NT2/D1 (cell line): ENCODE data around the gene RNU6-1.

Experiments
- DNase-seq: peaks from one replicate; pipeline ENCODE4 v3.0.0-alpha.2; 2011; ENCODE audit warnings: low read depth, low spot score
- H3K27me3 ChIP-seq: 2 replicates; pipeline ENCODE4 v1.6.0; 2011; ENCODE audit warnings: mild to moderate bottlenecking; ENCODE audit not compliant: insufficient read length, insufficient read depth
- H3K36me3 ChIP-seq: 2 replicates; pipeline ENCODE4 v1.6.1; 2011; ENCODE audit warnings: mild to moderate bottlenecking, low read length, mixed read lengths; ENCODE audit not compliant: insufficient read depth, insufficient read length
- H3K4me1 ChIP-seq: 2 replicates; pipeline ENCODE4 v1.5.1; 2011; ENCODE audit not compliant: insufficient read depth, insufficient read length
- H3K4me3 ChIP-seq: 2 replicates; pipeline ENCODE4 v1.5.1; 2011; ENCODE audit warnings: low read depth; ENCODE audit not compliant: insufficient read length
- H3K9ac ChIP-seq: 2 replicates; pipeline ENCODE4 v1.6.0; 2011; ENCODE audit warnings: low read depth; ENCODE audit not compliant: insufficient read length
- H3K9me3 ChIP-seq: 2 replicates; pipeline ENCODE4 v1.5.1; 2011; ENCODE audit warnings: mild to moderate bottlenecking, low read length; ENCODE audit not compliant: insufficient read depth
- SUZ12 ChIP-seq: IDR thresholded peaks from 2 replicates; pipeline ENCODE4 v1.6.1; 2011; ENCODE audit not compliant: insufficient read length, insufficient read depth; ENCODE audit errors: extremely low read depth
- YY1 ChIP-seq: IDR thresholded peaks from 2 replicates; pipeline ENCODE4 v1.6.1; 2011; ENCODE audit not compliant: insufficient read length, insufficient read depth
- ZNF274 ChIP-seq: IDR thresholded peaks from 2 replicates; pipeline ENCODE4 v1.6.1; 2011; ENCODE audit warnings: mild to moderate bottlenecking, low read depth, low read length

RNU6-1 gene

GRCh38 chr15:67839929-67840748 is at the start of gene RNU6-1:
TSS of gene RNU6-1 (minus strand) at chr15:67840045.
- Histone ChIP-seq H3K4me3 (peak within 1 kb of the TSS; percentile 81), H3K9me3 (no peaks in the 10 kb centered on the region), H3K27me3 (peaks cover 31% of the 10 kb centered on the region), H3K4me1 (peaks cover 15% of the 10 kb centered on the region), H3K36me3 (no peaks in the 10 kb centered on the region), H3K9ac (peak within 1 kb of the TSS; percentile 84)
- no peak for DNase-seq
- TF ChIP-seq ZNF274 (no peak), SUZ12 (no peak), YY1 (no peak)

- Histone ChIP-seq H3K9me3 (peaks cover 14% of the 10 kb centered on the region; the same call in 1 of the 2 replicates), H3K4me1 (no peaks in the 10 kb centered on the region), H3K36me3 (no peaks in the 10 kb centered on the region), H3K27me3 (peaks cover 5% of the 10 kb centered on the region), H3K9ac (no peak overlapping the region), H3K4me3 (no peak overlapping the region)
- DNase-seq, result no peak
- no peak for TF ChIP-seq ZNF274
- TF ChIP-seq YY1, result no peak
- TF ChIP-seq SUZ12, result no peak
Measured at GRCh38 chr15:67887776-67888175, 47.9 kb upstream of the RNU6-1 start.

- DNase-seq, result no peak
- Histone ChIP-seq H3K27me3 (peaks cover 5% of the 10 kb centered on the region), H3K4me1 (no peaks in the 10 kb centered on the region), H3K36me3 (no peaks in the 10 kb centered on the region), H3K4me3 (no peak overlapping the region), H3K9ac (no peak overlapping the region), H3K9me3 (peaks cover 14% of the 10 kb centered on the region; the same call in 1 of the 2 replicates)
- TF ChIP-seq SUZ12 (no peak), YY1 (no peak), ZNF274 (no peak)
Measured at GRCh38 chr15:67885861-67886260, 46.0 kb upstream of the RNU6-1 start.

- Histone ChIP-seq H3K9ac (peak overlapping the region; percentile 34), H3K4me1 (no peaks in the 10 kb centered on the region), H3K9me3 (peaks cover 7% of the 10 kb centered on the region; the same call in 1 of the 2 replicates), H3K4me3 (peak overlapping the region; percentile 12), H3K27me3 (peaks cover 5% of the 10 kb centered on the region), H3K36me3 (no peaks in the 10 kb centered on the region)
- TF ChIP-seq SUZ12 (no peak), YY1 (no peak), ZNF274 (no peak)
- no peak for DNase-seq
Measured at GRCh38 chr15:67885175-67885523, 45.3 kb upstream of the RNU6-1 start.

GRCh38 chr15:67884514-67885174 is 44.8 kb upstream of the RNU6-1 start:
- DNase-seq, result peak; percentile 67
- no peaks in the 10 kb centered on the region for H3K4me1 ChIP-seq
- peak overlapping the region; percentile 12 for H3K4me3 ChIP-seq
- no peak for TF ChIP-seq SUZ12
- TF ChIP-seq ZNF274, result no peak
- no peak for TF ChIP-seq YY1
- no peaks in the 10 kb centered on the region for H3K36me3 ChIP-seq
- H3K27me3 ChIP-seq, result peaks cover 5% of the 10 kb centered on the region
- H3K9me3 ChIP-seq, result peaks cover 2% of the 10 kb centered on the region; the same call in 1 of the 2 replicates
- peak overlapping the region; percentile 34 for H3K9ac ChIP-seq

- Histone ChIP-seq H3K9me3 (no peaks in the 10 kb centered on the region), H3K4me3 (peak overlapping the region; percentile 12), H3K9ac (peak overlapping the region; percentile 29), H3K36me3 (no peaks in the 10 kb centered on the region), H3K4me1 (no peaks in the 10 kb centered on the region), H3K27me3 (peaks cover 5% of the 10 kb centered on the region)
- TF ChIP-seq SUZ12 (no peak), ZNF274 (no peak), YY1 (no peak)
- no peak for DNase-seq
Measured at GRCh38 chr15:67884009-67884408, 44.2 kb upstream of the RNU6-1 start.

- TF ChIP-seq SUZ12 (no peak), ZNF274 (no peak), YY1 (no peak)
- no peak overlapping the region for H3K9ac ChIP-seq
- no peak overlapping the region for H3K4me3 ChIP-seq
- DNase-seq, result no peak
- H3K36me3 ChIP-seq, result no peaks in the 10 kb centered on the region
- H3K4me1 ChIP-seq, result no peaks in the 10 kb centered on the region
- H3K27me3 ChIP-seq, result peaks cover 5% of the 10 kb centered on the region
- no peaks in the 10 kb centered on the region for H3K9me3 ChIP-seq
Measured at GRCh38 chr15:67883234-67883773, 43.5 kb upstream of the RNU6-1 start.
